Small intestine (tissue), 7 donors: ENCODE measurements around the gene SCAF1. TPM values are rescaled to one million over a fixed set of nuclear protein-coding genes. Genes with fewer than 3 reads are reported as not detected.

Experiments
- DNase-seq, 2 donors: peaks; one replicate each; pipeline versions ENCODE4 v3.0.0 to v3.0.0-alpha.2; 2013
- FAIRE-seq: peaks from 2 replicates; lab custom pipeline; 2012; peaks lifted over from hg19 to GRCh38; lab: Jason Lieb, UNC
- H3K27ac ChIP-seq, 3 donors: one replicate each; pipeline ENCODE4 v1.5.1; 2013; ENCODE audit warnings: low read length in 2 of 3, mild to moderate bottlenecking in 2 of 3, control low read depth in 1 of 3, inconsistent platforms in 1 of 3, low read depth in 1 of 3, moderate library complexity in 1 of 3
- H3K27me3 ChIP-seq, 3 donors: one replicate each; pipeline ENCODE4 v1.6.1; 2013; ENCODE audit warnings: low read length in 3 of 3, inconsistent platforms in 1 of 3; ENCODE audit not compliant: control insufficient read depth in 3 of 3, insufficient read depth in 3 of 3
- H3K36me3 ChIP-seq, 3 donors: one replicate each; pipeline ENCODE4 v1.6.1; 2013; ENCODE audit warnings: low read length in 3 of 3, inconsistent platforms in 1 of 3, low read depth in 1 of 3, mild to moderate bottlenecking in 1 of 3, moderate library complexity in 1 of 3; ENCODE audit not compliant: control insufficient read depth in 3 of 3, insufficient read depth in 2 of 3
- H3K4me1 ChIP-seq, 3 donors: one replicate each; pipeline ENCODE4 v1.6.1; 2013; ENCODE audit warnings: low read length in 2 of 3, inconsistent platforms in 1 of 3, low read depth in 1 of 3, mild to moderate bottlenecking in 1 of 3, moderate library complexity in 1 of 3; ENCODE audit not compliant: control insufficient read depth in 3 of 3, insufficient read depth in 2 of 3
- H3K4me3 ChIP-seq, 3 donors: one replicate each; pipeline ENCODE4 v1.5.1; 2013; ENCODE audit warnings: low read length in 3 of 3, control low read depth in 1 of 3, inconsistent platforms in 1 of 3, low read depth in 1 of 3, mild to moderate bottlenecking in 1 of 3, moderate library complexity in 1 of 3
- H3K9me3 ChIP-seq, 2 donors: one replicate each; pipeline ENCODE4 v1.6.1; 2013; ENCODE audit warnings: low read depth in 1 of 2, low read length in 1 of 2; ENCODE audit not compliant: control insufficient read depth in 2 of 2, insufficient read depth in 1 of 2
- WGBS, 3 donors: extraction: QIAGEN DNeasy Blood & Tissue Kit; methylation state at CpG; one replicate each; pipeline ENCODE4 v1.1.7; 2013; 5-methylcytosine and 5-hydroxymethylcytosine counted together
- polyA plus RNA-seq, 4 donors: library from polyadenylated mRNA; stranded (reverse) in 3 of 4; unstranded in 1 of 4; fragments of 200-250 nt in 3 of 4; fragments of 120-200 nt in 1 of 4; gene quantifications; one replicate each; pipeline versions ENCODE4 v1.2.1 to v1.2.3, GENCODE V29; 2013
- donor health status: healthy with polysubstance abuse.
- donor health status: control.
- donor health status: control.
- donor health status: Bipolar disorder and iron deficiency.
- donor health status: healthy.

SCAF1 gene
- polyA plus RNA-seq, 4 donors = 10.5 to 36.2 (median 19.8) TPM

- Histone ChIP-seq H3K36me3 (peaks cover 7 to 64% (median 8%) of the 10 kb centered on the region in 3 donors), H3K4me1 (peaks cover 2 to 22% (median 7%) of the 10 kb centered on the region in 3 donors), H3K9me3 (no peaks in the 10 kb centered on the region), H3K27ac (peak overlapping the region in 2 of 3 donors; percentile 5 to 60), H3K27me3 (no peaks in the 10 kb centered on the region), H3K4me3 (peak overlapping the region in 1 of 3 donors; percentile 16)
- peak; percentile 82 to 95 for DNase-seq
- WGBS, 3 donors = 32 to 37% (median 35%) methylated on average over 40 of the region's 40 CpGs
- no peak for FAIRE-seq
Measured at GRCh38 chr19:49680421-49681351, 38.7 kb downstream of the SCAF1 start.

- H3K4me3 ChIP-seq = no peak overlapping the region
- H3K36me3 ChIP-seq = peaks cover 11 to 74% (median 12%) of the 10 kb centered on the region in 3 donors
- H3K27ac ChIP-seq = no peak overlapping the region
- WGBS, 3 donors = 85 to 94% (median 92%) methylated on average over 19 of the region's 19 CpGs
- H3K27me3 ChIP-seq = no peaks in the 10 kb centered on the region
- FAIRE-seq (no peak), DNase-seq (no peak)
- no peaks in the 10 kb centered on the region for H3K9me3 ChIP-seq
- H3K4me1 ChIP-seq = peaks cover 2 to 18% (median 7%) of the 10 kb centered on the region in 3 donors
Measured at GRCh38 chr19:49681830-49682229, 39.8 kb downstream of the SCAF1 start.

- Histone ChIP-seq H3K4me3 (no peak overlapping the region), H3K36me3 (peaks cover 12 to 79% (median 12%) of the 10 kb centered on the region in 3 donors), H3K9me3 (no peaks in the 10 kb centered on the region), H3K4me1 (peaks cover 2 to 18% (median 7%) of the 10 kb centered on the region in 3 donors), H3K27me3 (no peaks in the 10 kb centered on the region), H3K27ac (no peak overlapping the region)
- 86 to 98% (median 90%) methylated on average over 8 of the region's 8 CpGs for WGBS, 3 donors
- no peak for DNase-seq
- FAIRE-seq = no peak
Measured at GRCh38 chr19:49682274-49682673, 40.3 kb downstream of the SCAF1 start.

GRCh38 chr19:49683814-49684250, 41.8 kb downstream of the SCAF1 start:
- Histone ChIP-seq H3K4me3 (no peak overlapping the region), H3K27ac (no peak overlapping the region), H3K36me3 (peaks cover 12 to 94% (median 16%) of the 10 kb centered on the region in 3 donors), H3K27me3 (peaks cover 0 to 2% (median 0%) of the 10 kb centered on the region in 3 donors), H3K9me3 (no peaks in the 10 kb centered on the region), H3K4me1 (peaks cover 2 to 11% (median 7%) of the 10 kb centered on the region in 3 donors)
- DNase-seq = no peak
- FAIRE-seq = no peak
- WGBS, 3 donors = 94 to 95% (median 94%) methylated on average over 18 of the region's 18 CpGs

- peaks cover 12 to 96% (median 16%) of the 10 kb centered on the region in 3 donors for H3K36me3 ChIP-seq
- 71 to 82% (median 78%) methylated on average over 33 to 35 of the region's 35 CpGs for WGBS, 3 donors
- FAIRE-seq = no peak
Measured at GRCh38 chr19:49684251-49684982, 42.4 kb downstream of the SCAF1 start.

GRCh38 chr19:49684983-49685553, 43.1 kb downstream of the SCAF1 start:
- FAIRE-seq (no peak), DNase-seq (no peak)
- no peak overlapping the region for H3K4me3 ChIP-seq
- WGBS, 3 donors = 86 to 96% (median 92%) methylated on average over 13 of the region's 13 CpGs
- peaks cover 12 to 92% (median 16%) of the 10 kb centered on the region in 3 donors for H3K36me3 ChIP-seq
- peaks cover 0 to 14% (median 0%) of the 10 kb centered on the region in 3 donors for H3K27me3 ChIP-seq
- H3K9me3 ChIP-seq = no peaks in the 10 kb centered on the region
- H3K4me1 ChIP-seq = peaks cover 2 to 15% (median 5%) of the 10 kb centered on the region in 3 donors
- H3K27ac ChIP-seq = no peak overlapping the region

More at GRCh38 chr19:49684251-49684982, 42.4 kb downstream of the SCAF1 start:
- H3K9me3 ChIP-seq = no peaks in the 10 kb centered on the region
- peaks cover 0 to 7% (median 0%) of the 10 kb centered on the region in 3 donors for H3K27me3 ChIP-seq
- no peak overlapping the region for H3K4me3 ChIP-seq
- peaks cover 2 to 11% (median 7%) of the 10 kb centered on the region in 3 donors for H3K4me1 ChIP-seq
- DNase-seq = peak in 1 of 2 donors; percentile 35
- no peak overlapping the region for H3K27ac ChIP-seq

GRCh38 chr19:49685845-49686332, 43.9 kb downstream of the SCAF1 start:
- Histone ChIP-seq H3K27me3 (peaks cover 0 to 22% (median 0%) of the 10 kb centered on the region in 3 donors), H3K4me3 (no peak overlapping the region), H3K4me1 (peaks cover 0 to 17% (median 0%) of the 10 kb centered on the region in 3 donors), H3K27ac (no peak overlapping the region), H3K9me3 (no peaks in the 10 kb centered on the region), H3K36me3 (peaks cover 12 to 85% (median 16%) of the 10 kb centered on the region in 3 donors)
- 77 to 85% (median 81%) methylated on average over 23 of the region's 23 CpGs for WGBS, 3 donors
- FAIRE-seq = no peak
- DNase-seq = no peak
